PC-9 (cell line): ENCODE measurements around the gene IQSEC3.

ENCODE experiments used
- CTCF ChIP-seq: fragments of 200-600 bp; sonication (generic); conservative IDR thresholded peaks from 2 replicates; pipeline ENCODE4 v1.6.1; 2017; ENCODE audit warnings: mixed run types, antibody characterized with exemption, mild to moderate bottlenecking, moderate library complexity
- EZH2 ChIP-seq: fragments of 200-600 bp; sonication (generic); IDR thresholded peaks from 2 replicates; pipeline ENCODE4 v1.8.0; 2017; ENCODE audit warnings: antibody characterized with exemption, low read depth

GRCh38 chr12:209246-209645, 142.7 kb downstream of the IQSEC3 start:
- TF ChIP-seq CTCF (no peak), EZH2 (no peak)
